ENCODE data around the gene PHACTR3. TPM values are rescaled to one million over a fixed set of nuclear protein-coding genes. Genes with fewer than 3 reads are reported as not detected.
"Not testable (repeated sequence)": the region's sequence is repeated elsewhere in the genome, so short reads cannot be mapped to it uniquely, and the experiment has no call there.

Gene PHACTR3
- polyA plus RNA-seq, 3 donors: 9.7 to 10.8 (median 10.5) TPM

DNA sequence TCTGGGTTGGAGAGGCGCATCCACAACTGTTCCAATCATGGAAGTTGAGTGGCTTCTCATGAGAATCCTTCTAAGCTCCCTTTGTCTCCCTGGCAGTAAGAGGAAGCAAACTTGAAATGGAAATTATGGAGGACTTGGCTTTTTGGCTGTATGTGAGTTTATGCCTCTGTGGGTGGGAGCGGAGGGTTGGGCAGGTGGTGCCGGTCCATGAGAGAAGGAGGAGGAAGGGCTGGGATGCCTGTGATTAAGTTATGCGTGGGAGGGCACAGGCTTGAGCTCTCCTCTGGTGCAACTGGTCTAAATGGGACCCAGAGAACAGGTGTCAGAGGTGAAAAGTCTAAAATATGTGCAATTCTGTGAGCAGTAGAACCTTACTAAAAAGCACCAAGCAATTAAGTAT, 2.2 kb downstream of the PHACTR3 start:
- no peak for DNase-seq (ENCODE audit: extremely low read depth in 1 of 11, low read depth in 9 of 11, low spot score in 4 of 11)

- DNase-seq (ENCODE audit: extremely low read depth in 1 of 11, low read depth in 9 of 11, low spot score in 4 of 11): no peak
These were observed 4.1 kb downstream of the PHACTR3 start for GRCh38 chr20:59608396-59608795.

DNA sequence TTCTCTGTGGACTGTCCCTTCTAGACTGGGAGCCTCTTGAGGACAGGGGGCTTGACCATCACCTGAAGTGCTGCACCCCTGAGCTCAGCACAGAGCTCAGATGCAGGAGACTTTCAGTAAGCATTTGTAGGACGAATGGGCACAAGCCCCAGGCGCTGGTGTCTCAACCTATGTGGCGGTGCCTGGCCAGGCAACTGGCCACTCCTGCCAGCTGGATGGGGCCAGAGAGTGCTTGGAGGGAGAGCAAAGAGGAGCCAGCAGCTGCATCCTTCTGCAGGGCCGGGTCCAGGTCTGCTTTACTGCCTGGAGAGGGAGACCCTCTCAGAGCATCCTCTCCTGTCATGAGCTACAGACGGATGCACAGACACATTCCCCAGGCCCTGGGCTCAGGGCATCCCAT, 4.5 kb downstream of the PHACTR3 start:
- no peak for DNase-seq (ENCODE audit: extremely low read depth in 1 of 11, low read depth in 9 of 11, low spot score in 4 of 11)

GRCh38 chr20:59611286-59611685, 6.9 kb downstream of the PHACTR3 start:
- DNase-seq (ENCODE audit: extremely low read depth in 1 of 11, low read depth in 9 of 11, low spot score in 4 of 11): peak in 2 of 11 donors; percentile 33 to 35

GRCh38 chr20:59613861-59614260, 9.5 kb downstream of the PHACTR3 start:
- DNase-seq (ENCODE audit: extremely low read depth in 1 of 11, low read depth in 9 of 11, low spot score in 4 of 11): no peak

DNA sequence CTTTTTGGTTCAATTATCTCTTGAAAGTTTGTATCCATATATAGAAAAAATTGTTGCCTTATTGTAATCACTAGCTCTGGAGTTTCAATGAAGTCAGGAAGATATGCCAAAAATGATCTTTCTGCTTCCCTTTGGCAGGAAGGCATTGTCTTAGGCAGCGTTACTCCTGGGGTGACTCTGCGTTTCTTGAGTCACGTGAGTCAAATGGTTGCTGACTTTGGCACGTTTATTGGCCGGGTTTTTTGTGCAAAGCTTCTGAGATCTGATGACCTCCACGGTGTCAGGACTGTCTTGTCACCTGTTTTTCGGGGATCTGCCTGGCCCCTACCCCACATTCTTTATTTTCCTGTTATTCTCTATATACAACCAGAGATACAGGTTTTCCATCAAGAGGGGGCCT, 10.4 kb downstream of the PHACTR3 start:
- no peak for DNase-seq (ENCODE audit: extremely low read depth in 1 of 11, low read depth in 9 of 11, low spot score in 4 of 11)

- DNase-seq (ENCODE audit: extremely low read depth in 1 of 11, low read depth in 9 of 11, low spot score in 4 of 11): no peak
These were observed 12.0 kb downstream of the PHACTR3 start for GRCh38 chr20:59616306-59616705.

DNA sequence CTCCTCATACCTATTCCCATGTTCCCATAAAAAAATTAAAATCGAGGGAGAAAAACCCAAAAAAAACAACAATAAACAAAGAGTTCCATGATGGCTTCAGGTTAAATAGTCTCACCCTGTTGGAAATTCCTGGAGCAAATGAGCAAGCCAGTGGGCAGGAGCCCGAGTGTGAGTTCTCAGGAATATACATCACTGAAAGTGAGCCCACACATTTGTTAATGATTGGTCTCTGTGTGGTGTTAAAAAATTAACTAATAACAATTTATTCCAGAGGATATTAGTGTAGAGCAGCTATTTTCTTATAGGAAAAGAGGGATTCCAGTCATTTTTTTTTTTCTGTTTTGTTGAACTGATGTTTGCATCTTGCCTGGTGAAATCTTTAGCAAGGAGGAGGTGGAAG, 12.9 kb downstream of the PHACTR3 start:
- DNase-seq (ENCODE audit: extremely low read depth in 1 of 11, low read depth in 9 of 11, low spot score in 4 of 11): no peak

DNA sequence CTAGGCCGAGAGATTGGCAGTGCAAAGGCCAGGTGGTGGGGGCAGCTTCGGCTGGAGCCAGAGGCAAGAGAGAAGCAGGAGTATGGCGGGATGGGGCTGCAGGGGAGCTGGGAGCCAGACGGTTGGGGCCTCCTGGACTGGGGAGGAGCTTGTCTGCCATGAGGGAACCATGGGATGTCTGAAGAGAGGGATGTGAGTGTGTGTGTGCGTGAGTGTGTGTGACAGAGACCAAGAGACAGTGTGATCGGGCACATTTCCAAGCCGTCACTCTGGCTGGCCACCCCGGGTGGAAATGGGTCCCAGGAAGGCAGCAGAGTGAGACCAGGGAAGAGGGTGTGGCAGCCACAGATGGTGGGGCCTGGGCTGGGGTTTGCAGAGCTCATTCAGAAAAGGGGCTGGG, 13.8 kb downstream of the PHACTR3 start:
- no peak for DNase-seq (ENCODE audit: extremely low read depth in 1 of 11, low read depth in 9 of 11, low spot score in 4 of 11)

DNA sequence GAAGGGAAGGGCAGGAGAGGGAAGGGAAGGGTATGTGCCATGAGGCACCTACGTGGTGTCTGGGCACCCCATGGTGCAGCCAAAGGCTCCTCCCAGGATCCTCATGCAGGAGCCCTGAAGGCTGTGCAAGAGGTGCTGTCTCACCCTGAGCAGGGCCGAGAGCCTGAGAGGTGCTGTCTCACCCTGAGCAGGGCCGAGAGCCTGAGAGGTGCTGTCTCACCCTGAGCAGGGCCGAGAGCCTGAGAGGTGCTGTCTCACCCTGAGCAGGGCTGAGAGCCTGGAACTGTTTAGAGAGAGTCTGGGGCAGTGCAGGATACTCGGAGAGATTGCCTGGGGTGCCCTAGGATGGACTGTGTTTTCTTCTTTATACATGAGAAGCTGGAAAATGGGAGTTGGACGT, 14.2 kb downstream of the PHACTR3 start:
- DNase-seq (ENCODE audit: extremely low read depth in 1 of 11, low read depth in 9 of 11, low spot score in 4 of 11): not testable (repeated sequence)

DNA sequence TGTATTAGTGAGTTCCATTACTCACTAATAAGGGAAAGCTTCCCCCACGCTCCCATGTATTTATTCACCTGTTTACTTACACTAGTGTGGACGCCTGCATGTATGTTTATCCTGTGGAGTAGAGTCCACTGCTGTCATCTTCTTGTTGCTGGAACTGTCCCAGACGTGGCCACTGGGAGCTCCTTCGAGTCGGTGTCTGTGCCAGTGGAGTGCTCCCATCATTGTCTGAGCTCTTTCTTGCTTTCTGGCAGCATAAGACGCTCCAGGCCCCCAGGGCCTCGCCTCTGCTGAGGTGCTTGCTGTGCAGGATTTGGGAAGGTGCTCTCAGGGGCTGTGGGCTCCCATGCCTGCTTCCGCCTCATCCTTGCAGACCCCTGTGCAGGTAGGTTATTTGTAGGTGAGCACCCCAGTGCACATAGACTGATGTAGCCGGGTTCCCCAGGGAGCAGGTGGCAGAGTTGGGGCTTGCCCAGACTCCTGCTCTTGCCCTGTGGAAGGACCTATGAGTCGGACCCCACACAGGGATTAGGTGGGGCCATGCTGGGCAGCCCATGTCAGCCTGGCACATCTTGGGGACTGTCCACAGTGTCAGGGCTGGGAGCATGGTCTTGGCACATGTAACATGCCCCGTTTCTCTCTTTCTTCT, 16.6 kb downstream of the PHACTR3 start:
- DNase-seq (ENCODE audit: extremely low read depth in 1 of 11, low read depth in 9 of 11, low spot score in 4 of 11): no peak

GRCh38 chr20:59622496-59622895, 18.2 kb downstream of the PHACTR3 start:
- DNase-seq (ENCODE audit: extremely low read depth in 1 of 11, low read depth in 9 of 11, low spot score in 4 of 11): no peak

DNA sequence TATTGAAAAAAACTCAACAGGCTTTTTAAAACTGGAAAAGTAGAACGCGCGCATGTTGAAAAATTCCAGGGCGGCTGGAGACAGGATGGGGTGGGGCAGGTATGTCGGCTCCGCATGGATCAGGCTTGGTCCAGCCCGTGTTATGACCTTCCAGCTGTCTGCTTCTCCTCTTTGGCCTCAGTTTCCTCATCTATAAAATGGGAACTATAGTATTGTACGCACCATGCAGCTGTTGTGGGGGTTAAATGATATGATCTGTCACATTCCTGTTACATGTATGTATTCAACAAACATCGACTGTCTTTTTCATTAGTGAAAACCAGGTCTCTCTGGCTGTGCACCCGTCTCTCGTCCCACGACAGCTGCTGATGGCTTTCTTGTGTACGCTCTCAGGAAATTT, 18.8 kb downstream of the PHACTR3 start:
- no peak for DNase-seq (ENCODE audit: extremely low read depth in 1 of 11, low read depth in 9 of 11, low spot score in 4 of 11)

- no peak for DNase-seq (ENCODE audit: extremely low read depth in 1 of 11, low read depth in 9 of 11, low spot score in 4 of 11)
These were observed 19.2 kb downstream of the PHACTR3 start for GRCh38 chr20:59623583-59623982.

- DNase-seq (ENCODE audit: extremely low read depth in 1 of 11, low read depth in 9 of 11, low spot score in 4 of 11): no peak
These were observed 20.1 kb downstream of the PHACTR3 start for GRCh38 chr20:59624401-59624800.

DNA sequence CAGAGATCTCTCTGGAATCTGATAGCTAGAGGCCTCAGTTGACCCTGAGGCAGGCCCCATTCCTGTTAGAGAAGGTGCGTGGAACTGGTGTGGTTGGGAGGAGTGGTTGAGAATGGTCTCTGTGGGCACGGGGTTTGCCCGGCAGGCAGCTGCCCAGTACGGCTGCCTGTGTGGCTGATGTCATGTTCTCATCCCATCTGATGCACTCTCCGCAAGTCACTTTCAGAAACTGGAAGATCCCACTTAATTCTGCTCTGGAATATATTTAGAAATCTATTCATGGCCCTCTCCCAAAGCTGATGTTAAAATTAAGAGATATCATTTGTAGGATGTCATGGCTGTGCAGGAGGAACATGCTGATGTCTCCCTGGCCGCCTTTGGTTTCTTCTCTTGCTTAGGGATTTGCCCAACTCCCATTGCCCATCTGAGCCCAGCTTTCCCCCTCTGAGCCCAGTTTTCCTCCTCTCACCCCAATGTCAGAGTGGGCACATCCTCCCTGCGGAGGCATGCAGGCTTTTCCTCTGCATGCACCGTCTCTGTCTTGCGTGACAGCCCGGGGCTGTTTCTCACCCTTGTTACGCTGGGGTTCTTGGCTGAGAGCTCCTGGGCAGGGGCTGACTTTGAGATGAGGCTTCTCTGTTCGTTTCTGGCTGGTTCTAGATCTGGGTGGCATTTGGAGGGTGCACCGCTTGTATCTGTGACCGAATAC, 21.0 kb downstream of the PHACTR3 start:
- DNase-seq (ENCODE audit: extremely low read depth in 1 of 11, low read depth in 9 of 11, low spot score in 4 of 11): no peak

GRCh38 chr20:59627298-59627697, 23.0 kb downstream of the PHACTR3 start:
- no peak for DNase-seq (ENCODE audit: extremely low read depth in 1 of 11, low read depth in 9 of 11, low spot score in 4 of 11)

GRCh38 chr20:59628171-59628570, 23.8 kb downstream of the PHACTR3 start:
- no peak for DNase-seq (ENCODE audit: extremely low read depth in 1 of 11, low read depth in 9 of 11, low spot score in 4 of 11)

DNA sequence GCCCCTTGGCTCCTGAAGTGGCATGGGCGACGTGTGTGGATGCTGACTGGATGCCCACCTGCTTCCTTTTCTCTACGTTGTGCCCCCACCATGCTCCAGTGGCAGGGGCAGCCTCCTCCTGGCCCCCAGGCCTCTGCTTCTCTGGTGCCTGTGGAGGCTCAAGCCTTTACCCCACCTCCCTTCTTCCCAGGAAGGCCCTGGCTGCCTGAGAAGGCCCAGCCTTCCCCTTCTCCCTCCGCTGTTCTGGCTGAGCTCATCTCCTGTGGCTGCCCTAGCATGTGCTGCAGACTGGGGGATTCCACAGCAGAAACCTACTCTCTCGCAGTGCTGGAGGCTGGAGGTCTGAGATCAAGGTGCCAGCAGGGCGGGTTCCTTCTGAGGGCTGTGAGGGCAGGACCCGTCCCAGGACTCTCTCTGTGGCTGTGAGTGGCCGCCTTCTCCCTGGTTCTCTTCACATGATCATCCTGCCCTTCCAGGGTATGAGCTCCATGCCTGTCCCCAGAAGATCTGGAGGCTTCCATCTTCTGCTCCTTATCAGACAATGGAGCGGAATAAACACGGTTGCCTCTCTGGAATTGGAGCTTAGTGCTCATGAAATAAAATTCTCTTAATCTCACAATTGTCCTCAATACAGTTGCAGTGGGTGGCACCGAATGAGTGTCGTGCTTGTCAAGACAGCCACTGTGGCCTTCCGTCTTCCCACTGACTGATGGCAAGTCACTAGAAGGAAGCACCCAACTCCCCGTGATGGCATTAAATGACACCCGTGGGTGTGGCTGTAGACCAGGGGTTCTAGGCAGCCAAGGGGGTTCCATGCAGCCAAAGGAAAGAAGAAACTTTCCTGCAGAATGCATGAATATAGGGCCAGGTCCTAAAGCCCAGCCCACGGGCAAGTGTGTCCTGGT, 25.1 kb downstream of the PHACTR3 start:
- no peak for DNase-seq (ENCODE audit: extremely low read depth in 1 of 11, low read depth in 9 of 11, low spot score in 4 of 11)

GRCh38 chr20:59630526-59630925, 26.2 kb downstream of the PHACTR3 start:
- no peak for DNase-seq (ENCODE audit: extremely low read depth in 1 of 11, low read depth in 9 of 11, low spot score in 4 of 11)

All from renal cortex interstitium (tissue), 11 donors.